PFSK-1 (cell line): Measurements from ENCODE around the gene VRK3.
"Not testable (repeated sequence)": the region's sequence is repeated elsewhere in the genome, so short reads cannot be mapped to it uniquely, and the experiment has no call there.

Experiments
- FOXP2 ChIP-seq: optimal IDR thresholded peaks from 2 replicates; pipeline ENCODE3; 2011; ENCODE audit warnings: borderline replicate concordance, control low read depth, inconsistent platforms; ENCODE audit not compliant: insufficient read depth; ENCODE audit errors: extremely low read length, extremely low read depth
- POLR2AphosphoS5 ChIP-seq: IDR thresholded peaks from 2 replicates; pipeline ENCODE4 v1.6.1; 2012; ENCODE audit warnings: low read depth, mild to moderate bottlenecking, control low read depth, low read length, moderate library complexity
- REST ChIP-seq, 2 experiments: IDR thresholded peaks; 2 replicates each; pipeline versions ENCODE4 v1.6.1 to v1.8.0; 2011 to 2012; ENCODE audit warnings: low read depth in 2 of 2, low read length in 2 of 2, control low read depth in 1 of 2, inconsistent platforms in 1 of 2, mild to moderate bottlenecking in 1 of 2, moderate library complexity in 1 of 2; ENCODE audit not compliant: insufficient read depth in 1 of 2
- SIN3A ChIP-seq: IDR thresholded peaks from 2 replicates; pipeline ENCODE4 v1.6.1; 2012; ENCODE audit warnings: mild to moderate bottlenecking, low read length, moderate library complexity, borderline replicate concordance; ENCODE audit not compliant: insufficient read depth
- TAF1 ChIP-seq: IDR thresholded peaks from 2 replicates; pipeline ENCODE4 v1.6.1; 2012; ENCODE audit warnings: low read length, control low read depth, borderline replicate concordance; ENCODE audit not compliant: insufficient read depth

Gene VRK3

GRCh38 chr19:49972841-49973240 lies 52.3 kb downstream of the VRK3 start:
- TF ChIP-seq REST (IDR thresholded peaks at IDR 0.05; ENCODE audit: insufficient read depth in 1 of 2, low read depth in 2 of 2, low read length in 2 of 2) (no peak), POLR2AphosphoS5 (no peak), FOXP2 (no peak), TAF1 (no peak)

GRCh38 chr19:49971991-49972411 lies 53.2 kb downstream of the VRK3 start:
- TF ChIP-seq FOXP2 (no peak), TAF1 (no peak), SIN3A (no peak), POLR2AphosphoS5 (no peak), REST (IDR thresholded peaks at IDR 0.05; ENCODE audit: insufficient read depth in 1 of 2, low read depth in 2 of 2, low read length in 2 of 2) (no peak)

GRCh38 chr19:49968279-49968922 lies 56.8 kb downstream of the VRK3 start:
- TF ChIP-seq POLR2AphosphoS5: no peak
- no peak for TF ChIP-seq FOXP2
- no peak for TF ChIP-seq SIN3A
- no peak for TF ChIP-seq TAF1
- no peak for TF ChIP-seq REST (IDR thresholded peaks at IDR 0.05; ENCODE audit: insufficient read depth in 1 of 2, low read depth in 2 of 2, low read length in 2 of 2)

- TF ChIP-seq SIN3A; REST (IDR thresholded peaks at IDR 0.05; ENCODE audit: insufficient read depth in 1 of 2, low read depth in 2 of 2, low read length in 2 of 2); POLR2AphosphoS5: not testable (repeated sequence)
Measured at GRCh38 chr19:49960980-49961379, 64.2 kb downstream of the VRK3 start, which contains the start of gene SIGLEC11. SIGLEC11 (minus strand) TSS chr19:49961172; CDS start chr19:49961081, 91 bp downstream.
